H1 (cell line): ENCODE data around the gene PCSK9. TPM values are rescaled to one million over a fixed set of nuclear protein-coding genes. Genes with fewer than 3 reads are reported as not detected.

ENCODE experiments used
- SUZ12 ChIP-seq: fragments of 200-600 bp; sonication (generic); IDR thresholded peaks from 2 replicates; pipeline ENCODE4 v1.6.1; 2012; ENCODE audit warnings: mild to moderate bottlenecking, inconsistent platforms, low read length, moderate library complexity, mixed read lengths
- TAF7 ChIP-seq: optimal IDR thresholded peaks from 2 replicates; pipeline ENCODE3; 2011; ENCODE audit warnings: low read depth, mild to moderate bottlenecking, inconsistent platforms, low read length, moderate library complexity, borderline replicate concordance
- TCF12 ChIP-seq: IDR thresholded peaks from 2 replicates; pipeline ENCODE4 v1.6.1; 2011; ENCODE audit warnings: low read depth, mild to moderate bottlenecking, low read length
- polyA plus RNA-seq, 7 experiments: library from polyadenylated mRNA; depleted of rRNA in 3 of 7; stranded (reverse) in 5 of 7; unstranded in 2 of 7; fragments of >200 nt in 5 of 7; fragments of 200-250 nt in 2 of 7; gene quantifications; 1 replicate in 5 of 7; 2 replicates in 1 of 7; 4 replicates in 1 of 7; pipeline versions ENCODE4 v1.2.1 to v1.2.3, GENCODE V29; 2011 to 2013; ENCODE audit warnings: missing spikeins in 2 of 7, mixed read lengths in 2 of 7
- total RNA-seq: library from RNA; stranded (reverse); fragmentation: NEBNext Ultra II Directional; extraction: Animal tissue kit (Norgen Biotek cat#: 25700); gene quantifications from 2 replicates; pipeline ENCODE4 v1.2.1, GENCODE V29; 2021

Gene PCSK9
- total and polyA plus RNA-seq, 2 of the 8 experiments (the other 6 are each of a cell fraction or from before 2014, with no cell fraction given) = 22.3 to 32.3 TPM

DNA sequence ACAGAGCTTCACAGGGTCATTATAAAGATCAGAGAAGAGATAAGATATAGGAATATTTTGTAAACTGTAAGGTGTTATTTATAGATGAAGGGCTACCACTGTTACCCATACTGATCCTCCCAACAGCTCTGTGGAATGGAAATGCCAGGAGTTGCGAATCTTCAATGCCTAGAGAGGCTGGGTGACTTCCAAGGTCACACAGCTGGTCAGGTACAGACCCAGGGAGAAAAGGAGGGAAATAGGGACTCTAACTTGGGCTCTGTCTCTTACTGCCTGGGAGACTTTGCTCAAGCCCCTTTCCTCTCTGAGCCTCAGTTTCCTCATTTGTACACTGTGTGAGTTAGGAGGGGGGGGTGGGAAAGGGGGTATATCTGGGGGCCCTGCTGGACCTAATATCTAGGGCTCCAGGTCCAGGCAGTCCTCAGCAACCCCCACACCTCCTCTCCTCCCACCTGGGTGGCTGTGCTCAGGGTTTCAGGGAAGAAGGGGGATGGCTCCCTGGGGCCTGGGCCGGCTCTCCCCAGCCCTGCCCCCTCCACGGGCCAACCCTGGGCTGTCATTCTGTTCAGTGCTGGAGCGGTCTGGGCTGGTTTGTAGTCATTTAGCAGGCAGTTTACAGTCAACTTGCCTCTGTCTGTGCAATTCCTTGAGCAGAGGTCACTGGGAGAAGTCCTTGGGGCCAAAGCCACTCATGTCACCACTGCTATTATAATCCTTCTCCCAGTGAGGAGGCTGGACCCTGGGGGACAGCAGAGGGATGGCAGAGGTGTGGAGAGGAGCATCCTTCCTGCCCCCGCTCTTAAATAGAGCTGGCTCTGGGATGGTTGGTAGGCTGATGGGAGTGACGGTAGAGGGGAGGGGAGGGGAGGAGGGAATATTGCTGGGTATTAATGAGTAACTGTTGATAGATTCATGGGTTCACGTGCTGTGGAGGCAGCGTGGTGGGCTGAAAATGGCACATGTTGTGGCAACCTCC, 39.0 kb upstream of the PCSK9 start (continued):
- TF ChIP-seq TCF12 (peak; percentile 99), TAF7 (no peak), SUZ12 (no peak)
